Stimulated activated CD4-positive, alpha-beta T cell treated with anti-CD3 and anti-CD28 coated beads, Interleukin-15, amount 100 ng/mL, for 24 hours (primary cell): ENCODE results near the gene DPPA5.
A peak's percentile ranks its signal among the peaks of the same experiment; 100 is the strongest.
"Not testable (repeated sequence)": the region's sequence is repeated elsewhere in the genome, so short reads cannot be mapped to it uniquely, and the experiment has no call there.

Source experiments
- DNase-seq: peaks from one replicate; pipeline ENCODE4 v3.0.0-alpha.2; 2020

The DPPA5 gene, protein sequence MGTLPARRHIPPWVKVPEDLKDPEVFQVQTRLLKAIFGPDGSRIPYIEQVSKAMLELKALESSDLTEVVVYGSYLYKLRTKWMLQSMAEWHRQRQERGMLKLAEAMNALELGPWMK

GRCh38 chr6:73353636-73354593 is at the start of gene DPPA5:
DPPA5 (minus strand) TSS chr6:73354276; CDS start chr6:73354225, 51 bp downstream.
- no peak for DNase-seq

GRCh38 chr6:73400656-73401055 is 46.6 kb upstream of the DPPA5 start:
- no peak for DNase-seq

DNA sequence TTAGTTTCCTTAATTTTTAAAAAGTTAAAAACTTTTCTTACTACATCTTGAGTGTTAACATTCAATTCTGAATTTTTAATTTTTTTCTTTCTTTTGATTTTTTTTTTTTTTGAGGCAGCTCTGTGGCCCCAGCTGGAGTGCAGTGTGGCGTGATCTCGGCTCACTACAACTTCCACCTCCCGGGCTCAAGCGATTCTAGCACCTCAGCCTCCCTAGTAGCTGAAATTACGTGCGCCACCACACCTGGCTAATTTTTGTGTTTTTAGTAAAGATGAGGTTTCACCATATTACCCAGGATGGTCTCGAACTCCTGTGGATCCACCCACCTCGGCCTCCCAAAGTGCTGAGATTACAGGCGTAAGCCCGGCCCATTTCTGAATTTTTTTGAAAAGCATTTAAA is 41.8 kb upstream of the DPPA5 start:
- no peak for DNase-seq

DNA sequence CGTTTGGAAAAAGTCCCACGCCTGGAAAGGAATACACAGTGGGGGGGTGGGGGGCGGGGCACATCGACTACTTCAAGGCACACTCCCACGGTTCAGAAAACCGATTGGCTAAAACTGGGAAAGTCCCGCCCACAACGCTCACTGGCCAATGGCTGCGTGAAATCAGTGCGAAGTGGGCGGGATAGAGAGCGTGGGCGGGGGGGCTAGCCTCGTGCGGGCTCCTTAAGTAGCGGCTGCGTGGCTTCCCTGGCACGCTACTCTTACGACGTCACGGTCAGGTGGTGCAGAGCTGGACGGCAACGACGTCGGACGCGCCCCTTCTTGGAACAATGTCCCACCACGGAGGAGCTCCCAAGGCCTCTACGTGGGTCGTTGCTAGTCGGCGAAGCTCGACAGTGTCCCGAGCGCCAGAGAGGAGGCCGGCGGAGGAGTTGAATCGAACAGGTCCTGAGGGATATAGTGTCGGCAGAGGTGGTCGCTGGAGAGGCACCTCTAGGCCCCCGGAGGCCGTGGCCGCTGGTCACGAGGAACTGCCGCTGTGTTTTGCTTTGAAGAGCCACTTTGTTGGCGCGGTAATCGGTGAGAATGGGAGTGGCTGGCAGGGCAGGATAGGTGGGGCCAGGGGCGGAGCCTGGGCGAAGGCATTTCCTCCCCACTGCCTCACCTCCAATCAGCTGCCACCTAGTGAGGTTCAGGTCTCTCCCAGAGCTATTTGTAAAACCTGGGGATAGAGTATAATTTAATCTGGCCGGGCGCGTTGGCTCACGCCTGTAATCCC is 40.7 kb upstream of the DPPA5 start, which contains the start of gene DDX43:
Gene DDX43, plus strand, starts transcription at position 252 of the 778 bp plus-strand sequence. Its CDS starts 78 bp downstream, at position 330.
- peak; percentile 50 for DNase-seq

GRCh38 chr6:73393278-73393677 is 39.2 kb upstream of the DPPA5 start:
- DNase-seq: no peak

DNA sequence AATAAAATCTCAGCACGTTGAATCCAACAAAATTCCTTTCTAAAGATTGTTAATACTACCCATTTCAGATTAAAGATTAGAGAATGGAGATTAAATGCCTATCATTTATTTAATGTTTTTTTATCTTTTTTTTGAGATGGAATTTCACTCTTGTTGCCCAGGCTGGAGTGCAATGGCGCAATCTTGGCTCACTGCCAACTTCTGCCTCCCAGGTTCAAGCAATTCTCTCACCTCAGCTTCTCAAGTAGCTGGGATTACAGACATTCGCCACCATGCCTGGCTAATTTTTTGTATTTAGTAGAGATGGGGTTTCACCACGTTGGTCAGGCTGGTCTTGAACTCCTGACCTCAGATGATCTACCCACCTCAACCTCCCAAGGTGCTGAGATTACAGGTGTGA is 38.1 kb upstream of the DPPA5 start:
- DNase-seq: not testable (repeated sequence)

DNA sequence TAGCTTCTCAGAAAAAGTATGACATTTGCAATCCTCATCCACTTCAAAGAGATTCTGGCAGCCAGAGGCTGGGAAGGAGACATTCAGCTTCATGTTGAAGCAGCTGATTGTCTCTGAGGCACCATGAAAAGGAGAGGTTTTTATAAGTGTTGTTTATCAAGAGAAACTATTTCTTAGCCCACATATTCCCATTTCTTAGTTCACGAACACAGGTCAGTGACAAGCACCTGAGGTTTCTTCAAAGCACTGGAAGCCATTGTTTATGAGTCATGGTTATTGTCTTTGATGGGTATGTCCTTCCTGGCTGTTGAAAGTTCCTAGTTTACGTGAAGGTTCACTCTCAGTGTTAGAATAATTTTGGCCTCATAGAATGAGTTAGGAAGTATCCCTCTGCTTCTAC is 37.6 kb upstream of the DPPA5 start:
- DNase-seq: no peak

DNA sequence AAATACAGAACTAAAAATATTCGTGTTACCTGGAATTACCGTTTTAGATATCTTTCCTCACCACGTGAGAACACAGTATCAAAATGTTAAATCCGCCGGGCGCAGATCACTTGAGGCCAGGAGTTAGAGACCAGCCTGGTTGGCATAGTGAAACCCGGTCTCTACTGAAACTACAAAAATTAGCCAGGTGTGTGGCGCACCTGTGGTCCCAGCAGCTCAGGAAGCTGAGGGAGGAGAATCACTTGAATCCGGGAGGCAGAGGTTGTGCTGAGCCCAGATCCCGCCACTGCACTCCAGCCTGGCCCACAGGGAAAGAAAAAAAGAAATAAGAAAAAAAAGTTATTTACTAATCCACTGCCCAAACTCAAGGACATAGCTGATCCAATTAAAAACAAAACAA is 35.8 kb upstream of the DPPA5 start:
- DNase-seq: no peak

DNA sequence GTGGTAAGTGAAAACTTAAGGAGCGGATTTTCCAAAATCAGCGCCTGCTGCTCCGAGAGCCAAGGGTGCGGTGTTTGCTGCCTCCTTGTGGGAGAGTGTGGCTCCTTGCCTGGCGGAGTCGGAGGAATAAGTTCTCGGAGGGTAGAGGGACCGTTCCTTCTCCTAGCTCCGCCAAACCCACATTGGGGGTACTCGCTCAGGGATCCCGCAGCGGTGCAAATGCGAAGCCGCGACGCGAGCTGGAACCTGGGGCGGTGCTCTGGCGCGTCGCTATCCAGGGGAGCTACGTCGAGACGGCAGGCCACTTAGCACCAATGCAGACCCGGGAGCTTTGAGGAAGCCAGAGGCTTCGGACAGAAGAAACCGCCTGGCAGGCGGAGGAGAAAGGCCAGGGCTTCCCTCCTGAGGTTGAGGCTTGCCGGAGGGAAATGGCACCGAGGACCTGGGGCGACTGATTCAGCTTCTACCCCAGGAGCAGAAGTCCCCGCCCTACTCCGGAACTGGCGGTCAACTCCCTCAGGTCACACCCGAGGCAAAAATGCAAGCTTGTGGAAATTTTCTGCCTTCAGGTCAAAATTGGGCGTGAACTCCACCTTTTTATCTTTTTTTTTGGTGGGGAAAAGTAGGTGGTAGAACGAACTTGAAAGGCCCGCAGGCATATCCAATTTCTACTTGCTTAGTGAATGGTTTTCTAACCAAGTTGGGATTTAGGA is 34.9 kb upstream of the DPPA5 start:
- peak; percentile 74 for DNase-seq

DNA sequence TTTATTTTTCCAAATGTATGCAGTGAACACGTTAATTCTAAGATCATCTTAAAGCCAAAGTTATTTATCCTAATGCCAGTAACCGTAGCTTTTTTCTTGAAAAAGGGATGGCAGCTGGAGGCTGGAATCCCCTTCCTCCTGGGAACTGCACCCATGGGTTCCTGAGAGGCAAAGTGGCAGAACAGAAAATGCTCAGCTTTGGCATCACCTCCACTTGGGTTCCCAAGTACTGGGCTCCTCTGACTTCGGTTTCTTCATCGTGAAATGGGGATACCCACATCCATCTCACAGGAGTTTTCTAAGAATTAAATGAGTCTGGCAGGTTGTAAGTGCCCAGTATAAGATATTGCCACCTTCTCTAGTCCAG is 34.3 kb upstream of the DPPA5 start:
- DNase-seq: no peak

DNA sequence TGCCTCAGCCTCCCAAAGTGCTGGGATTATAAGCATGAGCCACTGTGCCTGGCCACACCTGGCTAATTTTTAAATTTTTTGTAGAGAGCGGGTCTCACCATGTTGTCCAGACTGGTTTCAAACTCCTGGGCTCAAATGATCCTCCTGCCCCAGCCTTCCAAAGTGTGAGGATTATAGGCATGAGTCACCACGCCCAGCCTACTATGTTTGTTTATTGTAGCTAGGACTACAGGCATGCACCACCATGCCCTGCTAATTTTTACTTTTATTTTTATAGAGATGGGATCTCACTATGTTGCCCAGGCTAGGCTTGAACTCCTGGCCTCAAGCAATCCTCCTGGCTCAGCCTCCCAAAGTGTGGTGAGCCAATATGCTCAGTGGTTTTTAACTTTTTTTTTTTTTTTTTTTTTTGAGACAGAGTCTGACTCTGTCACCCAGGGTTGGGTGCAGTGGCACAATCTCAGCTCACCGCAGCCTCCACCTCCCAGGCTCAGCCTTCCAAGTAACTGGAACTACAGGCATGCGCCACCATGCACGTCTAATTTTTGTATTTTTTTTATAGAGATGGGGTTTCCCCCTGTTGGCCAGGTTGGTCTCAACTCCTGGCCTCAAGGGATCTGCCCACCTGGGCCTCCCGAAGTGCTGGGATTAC is 28.5 kb upstream of the DPPA5 start:
- no peak for DNase-seq

GRCh38 chr6:73381531-73381930 is 27.5 kb upstream of the DPPA5 start:
- DNase-seq: not testable (repeated sequence)

DNA sequence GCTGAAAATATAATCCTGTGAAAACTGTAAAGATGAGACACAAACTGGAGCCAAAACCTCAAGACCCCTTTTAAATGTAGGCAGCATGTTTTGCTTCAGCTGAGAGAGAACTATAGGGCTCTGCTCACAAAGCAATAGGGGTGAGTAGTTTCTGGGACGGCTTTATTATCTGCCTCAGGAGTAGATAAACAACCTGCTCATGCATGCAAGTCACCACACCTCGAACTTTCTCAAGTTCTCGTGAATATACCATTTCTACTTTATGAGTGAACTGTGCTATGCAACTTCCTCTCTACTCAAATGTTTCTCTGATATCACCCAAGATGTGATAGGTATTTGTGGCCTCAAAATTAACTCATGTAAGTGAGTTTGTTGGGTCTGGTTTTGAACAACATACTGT is 23.1 kb upstream of the DPPA5 start:
- DNase-seq: no peak

DNA sequence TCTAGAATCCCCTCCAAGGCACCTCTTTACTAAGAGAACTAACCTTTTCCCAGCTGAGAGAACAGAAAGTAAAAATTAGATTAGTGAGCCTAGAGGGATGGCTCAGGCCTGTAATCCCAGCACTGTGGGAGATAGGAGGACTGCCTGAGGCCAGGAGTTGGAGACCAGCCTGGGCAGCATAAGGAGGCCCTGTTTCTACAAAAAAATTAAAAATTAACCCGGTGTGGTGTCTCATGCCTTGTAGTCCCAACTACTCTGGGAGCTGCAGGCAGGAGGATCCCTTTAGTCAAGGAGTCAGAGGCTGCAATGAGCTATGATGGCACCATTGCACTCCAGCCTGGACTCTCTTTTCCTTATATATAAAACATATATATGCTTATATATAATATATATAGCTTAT is 21.1 kb upstream of the DPPA5 start:
- DNase-seq: no peak

GRCh38 chr6:73372516-73372915 is 18.4 kb upstream of the DPPA5 start:
- DNase-seq: no peak

GRCh38 chr6:73371984-73372383 is 17.9 kb upstream of the DPPA5 start:
- DNase-seq: no peak

DNA sequence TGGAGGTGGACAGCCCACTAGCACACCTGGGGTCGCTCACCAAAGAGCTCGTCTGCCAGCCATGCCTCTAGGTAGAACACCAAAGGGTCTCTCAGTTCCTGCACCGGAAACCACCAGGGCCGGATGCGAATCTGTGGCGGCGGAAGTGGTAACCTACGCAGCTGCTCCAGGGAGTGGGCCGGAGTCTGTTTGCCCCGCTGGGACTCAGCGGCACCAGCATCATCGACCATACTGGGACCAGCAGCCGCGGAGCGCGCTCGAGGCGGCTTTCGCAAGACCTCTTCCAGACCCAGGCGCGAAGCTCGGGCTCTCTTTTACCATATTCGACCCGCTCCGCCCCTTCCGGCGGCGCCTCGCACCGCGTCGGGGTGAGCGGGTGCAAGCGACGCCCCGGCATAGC is 15.5 kb upstream of the DPPA5 start, which contains the start of gene OOEP:
Gene OOEP, minus strand, starts transcription at position 335 of the 400 bp plus-strand sequence. Its CDS starts 105 bp downstream, at position 230.
- DNase-seq: no peak

DNA sequence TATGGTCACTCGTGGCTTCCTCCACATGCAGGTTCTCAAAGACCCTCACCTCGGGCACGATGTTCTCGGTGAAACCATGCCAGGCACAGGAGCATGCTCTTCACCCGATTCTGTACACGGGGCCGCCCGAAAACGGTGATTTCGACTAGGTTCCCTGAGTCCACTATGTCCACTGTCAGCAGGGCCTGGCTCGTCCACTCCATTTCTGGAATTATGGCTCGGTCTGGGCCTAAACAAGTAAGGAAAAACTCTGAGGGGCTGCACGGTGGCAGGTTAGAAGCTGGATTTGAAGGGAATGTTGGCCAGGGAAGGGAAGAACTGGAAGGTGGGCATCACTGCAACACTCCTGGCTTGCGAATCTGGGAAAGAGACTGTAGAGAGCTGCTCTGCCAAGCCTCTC is 15.1 kb upstream of the DPPA5 start:
- DNase-seq: no peak

DNA sequence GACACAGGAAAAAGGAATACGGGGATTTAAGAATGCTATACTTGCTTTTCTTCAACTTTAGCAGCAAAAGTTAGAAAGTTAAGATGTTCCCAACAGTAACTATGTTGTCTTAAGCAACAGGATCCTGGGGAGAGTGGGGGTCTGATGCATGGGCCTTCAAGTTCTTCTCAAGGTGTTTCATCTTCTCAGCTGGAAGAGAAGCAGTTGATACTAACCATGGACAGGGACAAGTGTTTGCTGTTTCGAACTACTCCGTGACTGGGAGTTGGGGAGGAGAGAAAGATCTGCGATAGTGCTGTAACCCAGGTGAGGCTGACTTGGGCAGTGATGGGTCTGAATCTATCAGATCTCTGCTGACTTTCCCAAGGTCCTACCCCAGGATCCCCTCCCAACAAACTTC is 14.6 kb upstream of the DPPA5 start:
- DNase-seq: no peak

DNA sequence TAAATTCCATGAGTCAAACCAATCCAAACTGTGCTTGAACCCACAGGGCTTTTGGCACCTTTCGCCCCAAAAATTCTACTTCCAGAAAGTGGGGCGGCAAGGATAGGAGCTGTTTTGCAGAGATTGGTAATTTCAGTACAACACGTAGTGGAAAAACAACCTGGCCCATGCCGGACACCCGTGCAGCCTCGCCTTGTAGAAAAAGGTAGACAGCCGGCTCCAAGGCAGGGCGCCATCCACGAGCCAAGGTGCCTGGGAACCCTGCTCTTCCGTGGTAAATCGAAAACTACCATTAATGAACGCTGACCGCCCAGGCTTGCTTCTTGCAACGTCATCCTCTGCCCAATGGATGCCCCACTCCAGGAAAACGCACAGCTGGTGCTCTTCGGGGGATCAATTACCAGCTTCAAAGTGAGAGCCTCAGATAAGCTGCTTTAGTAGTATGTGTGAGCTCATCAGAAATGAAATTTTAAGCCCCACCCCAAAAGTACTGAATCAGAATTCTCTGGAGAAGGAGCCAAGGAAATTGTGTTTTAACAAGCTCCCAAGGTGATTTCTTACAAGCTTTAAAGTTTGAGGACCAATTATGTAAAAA is 13.8 kb upstream of the DPPA5 start:
- no peak for DNase-seq

- no peak for DNase-seq
These were observed 10.5 kb upstream of the DPPA5 start for GRCh38 chr6:73364549-73364948.

DNA sequence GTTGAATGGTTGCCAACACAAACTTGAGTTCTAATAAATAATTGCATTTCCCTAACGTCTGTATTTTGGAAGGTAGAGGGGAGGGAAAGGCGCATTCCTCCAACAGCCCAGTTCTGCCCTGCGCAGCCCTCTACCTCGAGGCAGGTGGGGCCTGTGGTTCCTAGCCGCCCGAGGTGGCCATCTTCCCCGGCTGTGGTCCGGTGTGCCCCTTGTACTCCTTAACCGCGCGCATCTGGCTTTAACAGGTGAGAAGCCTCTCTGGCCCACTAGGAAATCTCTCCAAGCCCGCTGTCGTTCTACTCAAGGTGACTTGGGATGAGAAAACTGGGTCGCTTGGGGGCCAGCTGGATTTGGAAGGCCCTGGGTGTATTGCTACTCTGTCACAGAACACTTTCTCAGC is 10.0 kb upstream of the DPPA5 start:
- DNase-seq: no peak
